GM19035 (cell line): ENCODE data around the gene NFASC.

ENCODE experiments used
- ATAC-seq: cut with Tn5 transposase; IDR thresholded peaks from one replicate; pipeline ENCODE4 v1.9.1; 2021; ENCODE audit not compliant: unreplicated experiment

Gene NFASC

DNA sequence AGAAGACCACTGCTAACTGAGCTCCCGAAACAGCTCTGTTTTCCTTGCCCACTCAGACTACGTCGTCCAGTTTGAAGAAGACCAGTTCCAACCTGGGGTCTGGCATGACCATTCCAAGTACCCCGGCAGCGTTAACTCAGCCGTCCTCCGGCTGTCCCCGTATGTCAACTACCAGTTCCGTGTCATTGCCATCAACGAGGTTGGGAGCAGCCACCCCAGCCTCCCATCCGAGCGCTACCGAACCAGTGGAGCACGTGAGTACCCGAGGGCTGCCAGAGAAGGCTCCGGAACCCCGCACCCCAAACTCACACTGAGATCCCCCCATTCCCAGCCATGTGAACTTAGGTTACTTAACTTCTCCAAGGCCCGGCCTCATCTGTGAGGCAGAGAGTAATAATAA, 108.6 kb downstream of the NFASC start:
- ATAC-seq: no peak

DNA sequence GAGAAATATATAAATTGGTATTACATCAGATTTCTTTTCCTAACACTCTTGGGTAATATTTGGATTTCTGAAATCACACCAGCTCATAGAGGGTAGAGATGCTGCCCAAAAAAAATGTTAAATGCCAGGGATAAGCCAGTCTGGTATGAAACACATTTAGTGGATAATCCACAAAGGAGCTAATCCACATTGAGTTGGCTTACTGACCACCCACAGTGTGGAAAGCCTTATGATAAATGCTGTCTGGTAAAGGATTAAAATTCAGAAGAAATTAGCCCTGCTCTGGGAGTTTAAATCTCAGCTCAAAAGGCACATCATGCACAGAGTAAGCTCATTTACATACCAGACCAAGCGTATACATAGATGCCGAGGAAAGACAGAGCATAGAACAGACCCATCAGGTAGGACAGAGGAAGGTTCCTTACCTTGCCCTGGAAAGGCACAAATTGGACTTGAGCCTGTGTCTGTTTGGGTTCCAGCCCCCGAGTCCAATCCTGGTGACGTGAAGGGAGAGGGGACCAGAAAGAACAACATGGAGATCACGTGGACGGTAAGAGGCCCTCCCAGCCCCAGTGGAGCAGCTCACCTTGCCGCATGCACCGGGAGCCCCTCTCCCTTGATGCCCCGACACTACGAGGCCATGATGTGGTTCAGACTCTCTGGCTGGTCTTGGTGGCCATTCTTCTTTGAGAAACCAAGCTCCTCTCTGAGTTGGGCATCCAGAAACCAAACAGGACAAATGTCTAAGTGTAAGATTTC, 109.4 kb downstream of the NFASC start:
- ATAC-seq: no peak

DNA sequence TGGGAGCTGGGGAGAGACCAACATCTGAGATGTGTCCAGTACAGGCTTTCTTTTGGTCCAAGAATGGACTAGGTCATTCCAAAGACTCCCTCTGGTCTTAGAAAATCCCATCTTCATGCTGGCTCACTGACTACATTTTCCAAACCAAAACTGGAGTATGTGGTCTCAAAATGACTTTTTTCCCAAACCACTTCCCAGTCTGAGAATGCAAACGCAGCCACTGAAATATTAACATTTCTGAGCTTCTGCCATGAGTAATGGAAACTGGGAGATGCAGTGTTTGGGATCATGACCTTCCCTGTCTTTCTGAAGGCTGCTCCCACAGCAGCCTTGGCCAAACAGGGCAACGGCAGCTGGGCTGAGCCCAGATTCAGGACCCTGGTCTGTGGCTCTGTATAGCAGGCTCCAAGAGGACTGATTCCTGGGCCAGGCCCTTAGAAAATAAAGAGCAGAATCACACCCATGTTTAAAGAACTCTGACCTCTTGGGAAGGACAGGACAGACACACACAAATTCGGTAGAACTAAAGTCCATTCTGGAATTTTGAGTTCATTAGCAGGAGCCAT, 110.3 kb downstream of the NFASC start:
- no peak for ATAC-seq

DNA sequence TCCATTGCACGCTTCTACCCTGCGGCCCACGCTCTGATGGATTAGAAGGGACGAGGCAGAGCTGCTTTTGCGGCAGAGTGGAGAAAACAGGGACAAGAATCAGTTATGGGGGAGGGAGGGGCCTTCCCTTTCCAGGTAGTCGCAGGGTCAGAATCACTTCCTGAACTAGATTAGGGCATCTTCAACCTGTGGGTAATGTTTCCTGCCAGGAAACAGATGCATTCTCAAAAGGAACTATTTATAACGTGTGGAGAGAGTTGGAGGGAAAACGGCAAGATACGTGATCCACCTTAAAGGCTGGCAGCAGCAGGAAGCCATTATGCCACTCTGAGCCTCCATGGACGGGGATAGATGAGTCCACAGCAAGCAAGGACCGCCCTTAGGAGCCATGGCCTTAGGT, 112.5 kb downstream of the NFASC start:
- ATAC-seq: no peak

DNA sequence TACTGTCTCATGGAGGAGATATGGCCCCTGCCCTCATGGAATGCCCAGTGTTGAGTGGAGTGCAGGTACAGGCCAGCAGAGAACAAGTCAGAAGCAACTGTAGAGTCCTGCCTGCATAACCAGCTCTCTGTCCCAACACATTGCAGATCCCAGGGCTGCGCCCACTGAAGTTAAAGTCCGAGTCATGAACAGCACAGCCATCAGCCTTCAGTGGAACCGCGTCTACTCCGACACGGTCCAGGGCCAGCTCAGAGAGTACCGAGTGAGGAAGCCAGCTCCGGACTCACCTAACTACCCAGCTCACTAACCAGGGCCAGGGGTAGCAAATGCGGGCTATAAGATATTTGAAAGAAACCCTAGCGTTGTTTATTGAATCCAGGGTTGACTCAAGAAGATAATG, 113.2 kb downstream of the NFASC start:
- no peak for ATAC-seq

DNA sequence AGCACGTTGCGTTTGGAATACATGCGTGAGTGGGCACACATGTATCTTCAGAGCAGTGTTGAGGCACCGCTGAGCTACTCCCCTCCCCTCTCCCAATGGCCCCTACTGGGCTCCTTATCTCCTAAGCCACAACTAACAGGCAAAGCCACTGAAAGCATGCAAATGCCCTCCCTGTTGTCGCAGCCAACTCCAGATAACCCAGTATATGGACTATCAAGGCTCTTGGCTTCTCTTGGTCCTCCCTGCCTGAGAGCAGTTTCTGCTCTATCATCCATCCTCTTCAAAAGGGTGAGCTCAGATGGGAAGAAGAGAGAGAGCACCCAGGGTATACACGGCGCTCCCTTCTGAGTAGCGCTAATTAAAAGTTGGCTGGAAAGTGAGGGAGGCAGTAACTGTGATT, 113.8 kb downstream of the NFASC start:
- no peak for ATAC-seq

DNA sequence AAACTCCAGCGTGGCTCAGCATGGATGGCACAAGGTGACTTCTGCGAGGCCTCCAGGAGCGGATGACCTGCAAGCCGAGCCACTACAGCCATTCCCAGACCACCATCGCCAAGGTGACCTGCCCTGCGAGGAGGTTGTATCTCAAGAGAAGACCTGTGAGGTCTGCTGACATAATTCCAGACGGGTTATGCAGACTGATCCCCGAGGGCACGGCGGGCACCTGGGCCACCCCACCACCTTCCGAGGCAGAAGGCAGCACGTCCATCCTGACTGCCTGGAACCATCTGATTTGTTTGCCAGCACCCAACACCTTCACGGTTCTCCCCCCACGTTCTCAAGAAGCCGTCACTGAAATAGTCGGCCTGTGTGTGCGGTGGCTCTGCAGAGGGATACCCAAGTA, 115.5 kb downstream of the NFASC start:
- ATAC-seq: no peak

DNA sequence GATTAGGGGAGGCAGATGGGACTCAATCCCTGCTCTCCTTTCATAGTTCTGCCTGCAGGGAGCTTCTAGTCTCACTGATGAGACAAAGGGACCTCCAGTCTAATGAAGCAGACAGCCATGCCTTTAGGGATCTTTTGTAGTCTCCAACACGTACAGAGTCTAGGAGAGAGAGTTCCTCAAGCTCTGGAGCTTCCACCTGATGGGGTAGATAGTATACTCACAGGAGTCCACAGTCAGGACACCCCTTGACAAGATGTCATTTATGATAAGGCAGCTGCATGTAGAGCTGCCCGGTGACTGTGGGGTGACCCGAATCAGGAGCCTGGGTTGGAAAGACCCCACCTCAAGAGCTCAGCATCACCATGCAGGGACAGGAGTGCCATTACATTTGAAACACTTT, 117.0 kb downstream of the NFASC start:
- ATAC-seq: no peak

DNA sequence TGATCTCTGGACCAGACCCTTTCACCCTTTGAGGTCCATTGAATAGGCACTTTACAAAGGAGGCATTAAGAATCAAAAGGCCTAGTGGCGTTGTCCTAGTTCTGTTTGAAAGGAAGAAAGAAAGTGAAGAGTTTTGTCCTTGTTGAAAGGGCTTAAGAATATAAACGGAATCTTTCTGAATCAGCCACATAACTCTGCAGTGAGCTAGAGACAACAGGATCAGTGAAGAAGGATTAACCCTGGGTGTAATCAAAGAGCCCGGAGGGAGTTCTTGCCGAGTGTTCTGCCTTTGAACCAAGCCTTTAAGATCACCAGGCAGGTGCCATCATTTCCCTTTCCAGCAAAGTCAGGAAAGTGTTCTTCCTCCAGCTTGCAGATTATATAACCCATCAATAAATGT, 117.5 kb downstream of the NFASC start:
- no peak for ATAC-seq

DNA sequence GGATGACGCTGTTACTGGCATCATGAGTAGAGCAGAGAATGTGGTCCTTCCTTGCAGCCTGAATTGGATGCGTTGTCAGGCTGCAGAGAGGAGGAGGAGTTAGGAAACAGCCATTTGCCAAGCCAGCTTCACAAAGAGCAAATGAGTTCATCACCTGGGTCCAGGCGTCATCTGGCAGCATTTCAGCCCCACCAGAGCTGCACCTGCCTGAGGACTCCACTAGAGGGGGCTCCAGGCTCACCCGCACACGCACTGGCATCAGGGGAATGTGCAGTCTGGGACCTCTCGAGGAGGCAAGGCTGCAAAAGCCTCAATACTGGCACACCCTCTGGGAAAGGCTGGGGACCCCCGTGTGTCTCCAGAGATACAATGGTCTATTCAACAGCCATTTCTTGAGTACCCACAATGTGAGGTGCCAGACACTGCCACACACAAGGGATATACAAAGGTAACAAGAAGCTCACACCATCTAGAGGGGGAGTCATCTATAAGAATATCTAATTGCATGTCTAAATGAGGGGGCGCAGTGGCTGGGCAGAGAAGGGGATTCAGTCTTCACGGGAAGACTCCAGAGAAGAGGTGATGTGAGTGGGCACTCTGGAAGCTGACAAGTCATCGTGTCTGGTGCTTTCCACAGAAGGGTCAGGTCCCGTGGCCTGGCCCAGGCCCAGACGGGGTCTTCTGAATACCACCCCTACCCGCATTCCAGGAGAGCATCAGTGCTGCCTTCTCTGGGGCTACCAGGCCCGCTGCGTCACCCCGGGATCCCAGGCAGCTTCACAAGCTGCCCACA, 118.8 kb downstream of the NFASC start:
- no peak for ATAC-seq

DNA sequence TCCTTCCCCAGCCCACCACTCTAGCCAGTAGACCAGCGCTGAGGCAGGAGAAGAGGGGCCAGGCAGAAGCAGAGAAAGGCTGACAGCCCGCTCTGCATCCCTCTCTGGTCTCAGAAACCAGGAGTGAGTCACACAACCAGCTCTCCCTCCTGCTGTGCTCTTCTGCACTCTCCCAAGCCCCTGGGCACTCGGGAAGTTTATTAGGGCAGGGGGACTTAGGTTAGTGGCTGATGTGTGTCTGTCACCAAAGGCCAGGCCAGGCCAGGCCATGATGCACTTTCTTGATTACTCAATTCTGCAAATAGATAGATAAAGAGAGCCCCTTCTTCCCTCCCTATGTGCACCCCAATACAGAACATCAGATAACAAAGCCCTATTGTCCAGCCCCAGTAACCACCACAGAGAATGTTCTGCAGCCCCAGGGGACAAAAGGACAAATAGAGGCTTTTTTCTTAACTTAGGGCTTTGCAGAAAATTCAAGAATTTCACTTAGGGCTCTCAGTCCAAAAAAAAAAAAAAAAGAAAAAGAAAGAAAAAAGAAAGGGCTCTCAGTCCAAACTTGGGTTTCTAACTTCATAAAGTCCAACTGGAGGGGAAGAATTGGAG, 119.5 kb downstream of the NFASC start:
- ATAC-seq: no peak

DNA sequence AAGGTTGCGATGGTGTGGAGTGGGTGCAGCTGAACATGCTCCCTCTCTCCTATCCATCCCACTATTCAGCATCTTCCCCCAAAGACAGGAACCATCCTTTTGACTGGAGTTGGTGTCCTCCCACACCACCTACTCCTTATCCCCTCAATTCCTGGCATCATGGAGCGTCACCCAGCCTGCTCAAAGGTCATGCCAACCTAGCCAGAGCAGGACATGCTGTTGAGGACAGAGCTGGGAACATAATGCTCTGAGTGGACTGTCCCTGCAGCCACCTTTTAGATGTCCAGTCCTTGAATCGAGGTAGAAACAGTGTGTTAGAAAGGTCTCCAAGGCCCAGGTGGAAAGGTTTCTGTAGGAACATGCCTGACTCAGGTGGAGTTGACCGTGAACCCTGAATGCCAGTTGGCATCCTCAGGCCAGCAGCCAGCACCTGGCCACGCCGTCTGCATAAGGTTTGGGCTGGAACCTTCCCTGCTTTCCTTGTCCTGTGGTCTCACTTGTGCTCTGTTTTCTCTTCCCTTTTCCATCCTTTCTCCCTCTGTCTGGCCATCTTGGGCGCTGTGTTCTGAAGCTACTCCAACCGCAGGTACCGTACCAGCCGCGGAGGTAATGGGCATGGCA, 120.2 kb downstream of the NFASC start:
- no peak for ATAC-seq

DNA sequence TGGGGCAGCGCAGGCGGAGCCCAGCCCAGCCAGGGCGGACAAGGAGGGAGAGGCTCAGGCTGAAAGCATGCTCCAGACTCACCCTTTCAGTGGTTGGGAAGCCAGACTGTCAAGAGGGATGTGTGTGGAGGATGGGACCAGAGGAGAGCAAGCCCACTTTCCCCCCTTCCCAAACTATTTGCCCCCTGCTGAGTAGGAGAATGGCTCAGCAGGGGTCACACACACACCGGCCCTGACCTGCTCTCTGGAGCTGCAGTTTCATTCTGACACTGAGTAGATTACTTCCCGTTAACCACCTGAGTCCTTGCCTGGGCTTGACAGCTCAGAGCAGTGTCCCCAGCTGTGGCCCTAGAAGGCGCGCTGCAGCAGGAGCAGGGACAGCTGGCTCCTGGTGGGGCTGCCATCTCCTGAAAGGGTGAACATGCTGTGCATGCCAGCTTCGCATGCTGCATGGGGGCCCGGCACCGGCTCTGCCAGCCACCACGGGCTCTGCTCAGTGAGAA, 120.7 kb downstream of the NFASC start:
- ATAC-seq: no peak

DNA sequence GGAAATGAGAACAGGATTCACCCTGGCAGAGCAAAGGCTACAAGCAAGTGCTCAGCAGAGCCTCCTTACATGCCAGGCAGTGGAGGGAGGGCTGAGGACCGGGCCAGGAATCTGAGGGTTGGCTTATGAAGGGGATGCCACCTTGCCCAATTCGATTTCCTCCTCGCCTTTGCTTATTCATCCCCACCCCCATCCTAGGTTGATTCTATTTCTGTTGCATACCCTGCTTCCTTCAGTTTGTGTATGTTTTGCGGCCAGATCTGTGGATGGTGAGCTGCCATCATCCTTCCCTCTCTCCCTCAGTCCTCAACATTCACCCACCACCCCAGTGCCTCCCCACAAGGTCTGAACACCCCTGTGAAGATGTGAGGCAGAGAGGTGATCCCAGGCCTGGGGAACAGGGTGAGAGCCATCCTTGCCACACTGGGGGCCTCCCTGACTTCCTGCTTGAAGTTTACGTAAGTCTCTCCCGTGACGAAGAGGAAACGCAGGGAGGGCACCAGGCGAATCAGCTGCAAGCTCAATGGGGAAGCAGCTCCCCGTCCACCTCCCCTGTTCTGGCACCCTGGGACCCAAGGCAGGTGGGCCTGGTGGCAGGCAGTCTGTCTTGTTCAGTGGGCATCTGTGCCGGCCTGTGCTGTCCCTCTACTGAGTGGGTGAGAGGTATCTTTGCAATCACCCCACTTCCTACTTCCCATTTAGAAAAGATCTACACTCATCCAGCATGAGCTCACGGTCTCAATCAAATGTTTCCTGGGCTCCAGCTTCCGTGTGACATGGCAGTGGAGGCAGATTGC, 121.7 kb downstream of the NFASC start:
- no peak for ATAC-seq

DNA sequence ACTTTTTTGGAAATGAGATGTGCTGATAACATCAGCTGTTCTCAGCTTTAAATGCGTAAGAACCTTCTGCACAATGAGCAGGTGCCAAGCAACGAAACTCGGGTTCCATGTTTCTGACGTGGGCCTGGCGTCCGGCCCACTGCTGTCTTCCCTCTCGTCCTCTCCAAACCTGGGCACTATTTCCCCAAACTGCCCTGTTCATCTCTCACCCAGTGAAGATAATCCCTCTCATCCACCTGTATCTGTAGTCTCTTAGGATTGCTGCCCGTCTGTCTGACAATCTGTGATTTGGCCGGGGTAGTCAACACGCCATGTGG, 122.3 kb downstream of the NFASC start:
- ATAC-seq: no peak

DNA sequence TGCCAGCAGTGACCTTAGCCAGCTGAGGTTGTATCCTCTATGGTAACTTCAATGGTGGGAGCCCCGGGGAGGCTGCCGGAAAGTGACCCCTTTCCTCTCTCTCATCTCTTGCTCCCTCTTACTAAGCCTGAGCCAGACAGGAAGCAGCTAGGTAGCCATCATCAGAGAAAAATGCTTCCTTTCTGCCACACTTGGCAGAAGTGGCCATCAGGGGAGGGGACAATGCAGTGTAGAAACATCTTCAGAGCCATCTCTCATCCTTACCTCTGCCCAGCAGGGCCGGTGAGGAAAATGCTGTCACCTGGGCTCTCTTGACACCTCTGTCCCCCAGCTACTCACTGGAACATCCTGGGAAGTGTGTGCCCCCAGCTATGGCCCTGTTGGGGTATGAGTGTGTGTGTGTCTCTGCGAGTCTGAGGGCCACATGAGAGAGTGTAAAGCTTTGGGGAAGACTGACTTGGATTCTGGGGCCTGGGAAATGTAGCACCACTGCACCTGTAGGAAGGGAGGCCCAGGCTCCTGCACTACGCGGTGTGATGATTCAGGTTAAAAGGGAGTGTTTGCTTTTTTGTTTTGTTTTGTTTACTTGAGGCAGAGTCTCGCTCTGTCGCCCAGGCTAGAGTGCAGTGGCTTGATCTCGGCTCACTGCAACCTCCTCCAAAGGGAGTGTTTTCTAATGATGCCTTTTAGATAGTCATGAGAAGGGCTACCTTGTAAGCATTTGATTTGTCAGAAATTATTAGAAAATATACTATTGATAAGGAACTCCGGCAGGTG, 123.6 kb downstream of the NFASC start:
- ATAC-seq: no peak

DNA sequence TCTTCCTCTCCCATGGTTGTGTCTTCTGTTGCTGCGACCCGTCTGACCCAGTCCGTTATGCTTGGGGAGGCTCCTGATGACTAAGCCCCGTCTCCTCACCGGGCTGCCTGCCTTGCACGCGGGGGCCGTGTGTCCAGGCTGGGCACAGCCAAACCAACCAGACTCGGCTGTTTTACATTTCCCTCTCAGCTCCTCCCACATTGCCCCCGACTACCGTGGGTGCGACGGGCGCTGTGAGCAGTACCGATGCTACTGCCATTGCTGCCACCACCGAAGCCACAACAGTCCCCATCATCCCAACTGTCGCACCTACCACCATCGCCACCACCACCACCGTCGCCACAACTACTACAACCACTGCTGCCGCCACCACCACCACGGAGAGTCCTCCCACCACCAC, 126.3 kb downstream of the NFASC start:
- no peak for ATAC-seq

DNA sequence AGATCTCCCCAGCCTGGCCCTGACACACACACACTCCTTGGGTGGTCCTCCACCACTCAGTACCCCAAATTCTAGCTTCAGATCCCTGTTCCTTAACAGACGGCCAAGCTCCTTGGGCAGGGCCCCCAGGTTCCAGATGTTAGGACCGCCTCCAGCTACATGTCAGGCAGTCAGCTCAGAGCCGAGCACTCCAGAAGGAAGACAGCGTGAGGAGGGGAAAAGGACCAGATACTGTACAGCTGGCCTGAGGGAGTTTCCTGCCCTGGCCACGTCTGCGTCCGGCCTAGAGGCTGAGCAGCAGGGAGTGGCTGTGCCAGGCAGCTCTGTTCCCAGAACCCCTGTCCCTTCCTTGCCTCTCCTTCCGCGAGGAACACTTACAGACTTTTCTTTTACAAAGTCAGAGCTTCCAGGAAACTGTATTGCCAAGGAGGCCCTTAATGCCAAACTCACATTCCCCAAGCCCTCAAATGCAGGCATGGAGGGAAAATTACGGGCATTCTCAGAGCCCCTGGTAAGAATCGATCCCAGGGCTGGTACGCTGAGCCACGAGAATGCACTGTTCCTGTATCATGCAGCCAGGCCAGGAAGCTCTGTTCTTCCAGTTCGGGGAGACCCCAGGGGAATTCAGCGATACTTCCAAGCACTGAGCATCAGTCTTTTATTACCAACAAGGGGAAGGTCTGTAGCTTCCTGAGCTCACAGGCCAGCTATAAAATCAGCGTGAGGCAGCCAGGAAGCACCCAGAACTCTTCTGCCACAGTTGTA, 127.1 kb downstream of the NFASC start:
- no peak for ATAC-seq

DNA sequence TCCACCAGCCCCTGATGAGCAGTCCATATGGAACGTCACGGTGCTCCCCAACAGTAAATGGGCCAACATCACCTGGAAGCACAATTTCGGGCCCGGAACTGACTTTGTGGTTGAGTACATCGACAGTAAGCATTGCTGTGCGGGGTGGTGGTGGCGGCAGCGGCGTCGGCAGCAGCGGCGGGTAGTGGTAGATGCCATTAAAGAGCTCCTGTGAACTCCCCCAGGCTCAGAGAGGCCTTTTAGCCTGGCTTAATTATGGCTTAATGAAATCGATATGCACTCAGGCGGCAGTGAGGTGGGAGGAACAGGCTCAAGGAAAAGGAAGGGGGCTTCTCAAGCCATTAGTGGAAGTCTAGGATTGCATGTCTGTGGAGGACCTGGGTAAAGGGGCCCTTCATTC, 130.5 kb downstream of the NFASC start:
- ATAC-seq: no peak
